Effector CD8-positive, alpha-beta T cell (primary cell): ENCODE results near the gene IGF2.

Experiments
- DNase-seq: peaks from one replicate; lab custom pipeline; 2025; lab: John Stamatoyannopoulos, UW

IGF2 gene

DNA sequence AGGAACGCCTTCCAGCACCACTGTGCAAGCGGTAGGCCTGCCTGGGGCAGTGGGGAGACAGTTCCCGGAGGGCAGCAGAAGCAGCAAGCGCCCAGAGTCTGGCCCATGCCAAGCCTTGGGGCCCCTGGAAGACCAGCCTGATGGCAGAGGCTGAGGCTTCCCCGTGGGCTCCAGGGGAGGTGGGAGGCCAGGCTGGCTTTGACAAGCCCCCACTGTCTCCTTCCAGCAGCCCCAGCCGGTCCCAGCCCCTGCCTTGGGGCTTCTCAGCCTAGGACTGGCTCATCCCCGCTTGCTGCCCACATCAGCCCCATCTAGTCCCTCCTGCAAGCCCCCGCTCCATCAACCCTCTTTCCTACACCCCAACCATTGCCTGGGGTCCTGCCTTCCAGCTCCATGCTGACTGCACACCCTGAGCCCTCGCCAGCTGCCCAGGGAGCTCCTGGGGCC lies 46.7 kb downstream of the IGF2 start:
- no peak for DNase-seq

GRCh38 chr11:2091786-2092463 lies 47.3 kb downstream of the IGF2 start:
- DNase-seq, result no peak

DNA sequence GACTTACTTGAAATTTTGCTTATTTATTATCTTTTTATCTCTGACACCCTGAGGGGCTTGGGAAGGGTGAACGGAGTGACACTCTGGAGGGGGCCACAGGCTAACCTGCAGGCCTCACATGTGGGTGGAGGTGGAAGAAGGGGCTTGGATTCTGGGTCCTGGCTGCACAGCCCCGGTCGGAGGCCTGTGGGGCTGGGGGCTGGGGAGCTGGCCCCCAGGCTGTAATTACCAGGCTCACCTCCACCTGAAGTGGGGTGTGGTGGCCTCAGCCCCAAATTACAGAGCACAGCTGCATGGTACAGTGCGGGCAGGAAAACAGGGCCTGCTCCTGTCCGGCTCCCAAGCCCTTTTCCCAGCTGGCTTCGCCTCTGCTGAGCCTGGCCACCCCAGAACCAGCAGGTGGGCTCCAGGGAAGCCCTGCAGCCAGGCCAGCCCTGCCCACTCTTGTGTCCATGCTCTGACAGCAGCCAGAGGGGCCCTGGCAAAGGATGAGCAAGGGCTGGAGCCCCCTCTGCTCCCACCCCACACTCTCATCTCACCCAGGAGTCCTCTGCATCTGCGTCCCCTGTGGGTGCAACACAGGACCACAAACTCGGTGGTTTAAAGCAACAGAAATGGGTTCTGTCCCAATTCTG lies 48.0 kb downstream of the IGF2 start:
- no peak for DNase-seq

DNA sequence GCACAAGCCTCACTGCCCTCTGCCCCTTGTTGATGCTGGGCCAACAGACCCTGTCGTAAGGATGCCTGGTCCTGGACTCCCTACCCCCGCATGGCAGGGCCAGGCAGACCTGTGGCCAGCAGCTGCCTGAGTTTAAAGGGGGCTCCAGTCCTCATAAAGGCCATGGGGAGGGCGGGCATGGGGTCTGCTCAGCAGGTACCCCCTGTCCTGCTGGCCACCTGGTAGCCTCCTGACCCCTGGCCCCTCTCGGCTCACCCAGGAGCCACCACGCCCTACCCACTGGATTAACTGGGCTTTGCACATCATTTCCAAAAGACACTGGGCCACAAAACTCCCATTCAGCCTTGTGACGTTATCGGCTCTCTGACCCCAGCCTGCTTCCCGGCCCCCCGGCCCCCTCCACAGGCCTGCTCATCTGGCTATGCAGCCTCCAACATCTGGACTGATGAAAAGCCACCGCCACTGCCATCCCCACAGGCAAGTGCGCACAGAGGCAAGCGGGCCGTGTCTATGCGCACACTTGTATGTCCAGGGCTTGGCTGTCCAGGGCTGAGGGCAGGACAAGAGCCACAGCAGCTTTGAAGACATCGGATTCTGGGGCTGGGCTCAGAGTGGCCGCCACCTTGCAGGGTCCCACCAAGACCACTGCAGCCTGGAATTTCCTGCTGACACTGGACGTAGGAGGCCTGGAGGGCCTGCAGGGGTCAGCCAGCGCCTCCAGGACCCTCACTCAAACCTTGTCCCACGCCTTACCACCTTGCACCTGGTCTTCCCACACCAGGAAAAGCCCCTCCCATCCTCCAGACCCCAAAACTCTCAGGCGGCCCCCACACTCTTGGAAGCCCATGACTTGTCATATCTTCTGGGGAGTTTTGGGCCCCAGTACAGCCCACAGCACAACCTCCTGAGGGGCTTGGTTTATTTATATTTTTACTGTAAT lies 48.7 kb downstream of the IGF2 start:
- DNase-seq, result no peak

DNA sequence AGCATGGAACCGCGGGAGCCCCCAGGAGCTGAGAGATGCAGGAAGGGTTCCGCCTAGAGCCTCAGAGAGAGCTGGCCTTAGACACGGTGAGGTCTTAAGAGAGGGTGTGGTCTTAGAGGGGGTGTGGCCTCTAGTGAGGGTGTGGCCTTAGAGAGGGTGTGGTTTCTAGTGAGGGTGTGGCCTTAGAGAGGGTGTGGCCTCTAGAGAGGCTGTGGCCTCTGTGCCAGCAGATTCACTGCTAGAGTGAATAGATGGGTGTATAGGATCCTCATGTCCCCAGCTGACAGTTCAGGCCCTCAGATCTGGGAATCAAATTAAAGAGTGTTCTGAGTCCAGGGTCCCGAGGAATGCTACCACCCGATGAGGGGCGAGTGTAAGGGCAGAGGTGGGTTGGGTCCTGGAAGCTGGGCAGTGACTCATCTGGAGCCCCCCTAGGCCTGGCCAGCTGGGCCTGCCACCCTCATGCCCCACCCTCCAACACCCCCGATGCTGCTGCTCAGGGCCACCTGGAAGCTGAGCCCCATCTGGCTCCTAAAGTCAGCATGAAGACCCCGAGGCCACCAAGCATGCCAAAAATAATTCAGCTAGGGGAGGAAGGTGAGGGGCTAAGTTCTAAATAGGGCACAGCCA lies 49.5 kb downstream of the IGF2 start:
- DNase-seq, result no peak

DNA sequence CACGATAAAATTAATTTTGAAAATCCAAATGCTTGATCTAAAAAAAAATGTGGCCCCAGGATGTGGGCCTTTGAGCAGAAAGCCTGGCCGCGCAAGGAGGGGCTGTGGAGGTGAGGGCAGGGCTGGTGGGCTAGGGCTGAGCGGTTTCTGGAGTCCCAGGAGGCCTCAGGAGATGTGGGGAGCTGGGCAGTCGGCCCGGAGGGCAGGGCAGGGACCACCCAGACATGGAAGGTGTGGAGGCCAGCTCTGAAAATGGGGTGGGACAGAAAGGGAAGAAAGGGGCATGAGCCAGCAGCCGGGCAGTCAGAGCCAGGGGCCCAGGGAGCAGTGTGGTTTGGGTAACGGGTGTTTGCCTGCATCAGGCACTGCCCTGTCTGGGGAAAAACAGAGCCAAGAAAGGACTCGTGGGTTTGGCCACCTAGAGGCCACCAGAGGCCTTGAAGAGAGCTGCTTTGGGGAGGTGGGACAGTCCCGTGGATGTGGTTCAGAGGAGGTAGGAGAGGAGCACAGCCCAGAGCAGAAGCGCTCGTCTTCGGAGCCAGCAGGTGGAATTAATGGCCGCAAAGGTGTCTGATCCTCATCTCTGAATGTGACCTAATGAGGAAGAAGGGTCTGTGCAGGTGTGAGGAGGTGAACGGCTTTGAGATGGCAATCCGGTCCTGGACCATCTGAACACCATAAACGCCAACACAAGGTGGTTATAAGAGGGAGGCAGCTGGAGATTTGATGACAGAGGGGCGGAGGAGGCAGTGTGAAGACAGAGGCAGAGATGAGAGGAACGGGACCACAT lies 50.2 kb downstream of the IGF2 start:
- DNase-seq, result no peak

DNA sequence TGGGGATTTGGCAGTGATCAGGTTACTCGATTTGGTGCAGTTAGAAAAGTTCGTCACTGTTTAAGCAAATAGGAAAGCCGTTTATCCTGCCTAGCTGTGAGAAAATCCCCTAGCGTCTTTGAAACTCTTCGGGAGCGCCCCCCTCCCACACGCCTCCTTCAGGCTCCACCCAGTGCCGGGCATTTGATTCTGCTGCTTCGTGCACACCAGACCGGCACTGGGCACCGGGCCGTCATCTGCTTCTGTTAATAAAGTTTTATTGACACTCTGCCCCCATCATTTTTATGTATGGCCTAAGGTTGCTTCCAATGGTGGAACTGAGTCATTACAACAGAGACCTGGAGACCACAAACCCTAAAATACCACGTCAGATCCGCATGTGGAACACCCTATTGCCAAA lies 50.9 kb downstream of the IGF2 start:
- no peak for DNase-seq

DNA sequence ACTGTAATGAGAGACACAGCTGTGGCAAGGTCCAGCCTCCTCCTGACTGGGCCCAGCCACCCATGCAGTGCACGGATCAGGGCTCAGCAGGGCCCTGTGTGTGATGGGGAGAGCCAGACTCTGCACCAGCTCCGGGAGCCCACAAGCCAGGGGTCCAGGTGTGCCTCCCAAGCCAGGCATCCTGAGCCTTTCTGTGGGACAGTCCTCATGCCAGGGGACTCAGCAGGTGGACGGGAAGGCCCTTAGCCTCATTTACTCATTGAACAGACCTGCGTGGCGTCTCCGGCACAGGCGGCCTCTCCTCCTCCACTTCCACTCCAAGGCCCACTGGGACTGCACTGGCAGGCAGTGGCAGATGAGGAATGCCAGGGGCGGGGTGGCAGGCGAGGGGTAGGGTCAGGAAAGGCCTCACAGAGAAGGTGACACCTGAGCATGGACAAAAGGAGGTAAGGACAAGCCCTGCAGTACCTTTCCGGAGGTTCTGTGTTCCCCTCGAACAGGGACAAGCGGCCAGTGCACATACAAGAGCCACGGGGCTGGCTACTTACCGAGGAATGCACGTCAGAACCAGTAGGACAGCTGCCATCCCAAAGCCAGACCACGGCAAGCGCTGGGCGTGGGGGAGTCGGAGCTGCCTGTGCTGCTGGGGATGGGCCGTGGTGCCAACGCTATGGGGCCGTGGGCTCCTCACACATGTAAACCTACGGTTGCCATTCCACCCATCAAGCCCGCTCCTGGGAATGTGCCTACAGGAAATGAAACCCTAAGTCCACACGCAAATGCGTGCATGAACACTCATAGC lies 52.7 kb downstream of the IGF2 start:
- DNase-seq, result no peak

GRCh38 chr11:2085251-2086066 lies 53.7 kb downstream of the IGF2 start:
- DNase-seq, result no peak

GRCh38 chr11:2084721-2085120 lies 54.5 kb downstream of the IGF2 start:
- DNase-seq, result no peak
